IMR-90 (cell line): Measurements from ENCODE around the gene MKNK2. TPM values are rescaled to one million over a fixed set of nuclear protein-coding genes. Genes with fewer than 3 reads are reported as not detected.

ENCODE experiments used
- ATAC-seq: fragments of 200-7000 bp; cut with Tn5 transposase; 2 replicates; pipeline ENCODE4 v1.9.1; 2020; ENCODE audit warnings: low read depth, mild to moderate bottlenecking, moderate library complexity
- BruUV-seq: library from RNA; stranded (reverse); fragments of 400-500 nt; replicated peaks from 2 replicates; lab custom pipeline; 2021; lab: Mats Ljungman, UMichigan
- CTCF ChIA-PET: fragments of 300-600 bp; formaldehyde crosslinking; extraction: SDS; loops from one replicate; lab custom pipeline; 2021; ENCODE audit warnings: antibody characterized with exemption; lab: Yijun Ruan, JAX
- POLR2A ChIA-PET: fragments of 300-600 bp; sonication (Branson Sonifier 250); formaldehyde crosslinking; loops from one replicate; lab custom pipeline; 2022; ENCODE audit warnings: antibody characterized with exemption; ENCODE audit not compliant: unreplicated experiment; lab: Charles Lee
- DNase-seq: peaks from one replicate; pipeline ENCODE4 v3.0.0; 2013
- H2AFZ ChIP-seq: replicated peaks from 2 replicates; pipeline ENCODE3; 2013; ENCODE audit warnings: low read length, mild to moderate bottlenecking; ENCODE audit not compliant: poor library complexity
- H2AK5ac ChIP-seq: 2 replicates; pipeline ENCODE4 v1.6.1; 2013; ENCODE audit warnings: low read depth, low read length, inconsistent platforms
- H2AK9ac ChIP-seq: replicated peaks from 2 replicates; pipeline ENCODE3; 2013; ENCODE audit warnings: mild to moderate bottlenecking, low read depth, low read length, moderate library complexity; ENCODE audit not compliant: poor library complexity
- H2BK120ac ChIP-seq: 2 replicates; pipeline ENCODE4 v1.6.1; 2013; ENCODE audit warnings: low read depth, low read length, inconsistent platforms
- H2BK15ac ChIP-seq: 3 replicates; pipeline ENCODE4 v1.6.1; 2013; ENCODE audit warnings: low read depth, low read length, inconsistent platforms
- H2BK20ac ChIP-seq: 2 replicates; pipeline ENCODE4 v1.6.1; 2013; ENCODE audit warnings: low read depth, mild to moderate bottlenecking, inconsistent platforms, low read length, moderate library complexity
- H2BK5ac ChIP-seq: 2 replicates; pipeline ENCODE4 v1.6.1; 2013; ENCODE audit warnings: mild to moderate bottlenecking, low read depth, low read length, inconsistent platforms; ENCODE audit not compliant: poor library complexity, severe bottlenecking
- H3K14ac ChIP-seq: replicated peaks from 2 replicates; pipeline ENCODE4 v1.6.1; 2013; ENCODE audit warnings: low read depth, low read length, inconsistent platforms
- H3K18ac ChIP-seq: 2 replicates; pipeline ENCODE4 v1.6.1; 2013; ENCODE audit warnings: low read depth, low read length, control low read depth
- H3K23ac ChIP-seq: 2 replicates; pipeline ENCODE4 v1.6.1; 2013; ENCODE audit warnings: low read depth, low read length, inconsistent platforms
- H3K27ac ChIP-seq: 2 replicates; pipeline ENCODE4 v1.5.1; 2013; ENCODE audit warnings: mild to moderate bottlenecking, control low read depth, low read length; ENCODE audit not compliant: insufficient read depth
- H3K27me3 ChIP-seq: 2 replicates; pipeline ENCODE4 v1.6.1; 2013; ENCODE audit warnings: low read length; ENCODE audit not compliant: control insufficient read depth, insufficient read depth
- H3K36me3 ChIP-seq: 2 replicates; pipeline ENCODE4 v1.6.1; 2013; ENCODE audit warnings: low read length, mixed read lengths; ENCODE audit not compliant: control insufficient read depth, insufficient read depth
- H3K4ac ChIP-seq: 2 replicates; pipeline ENCODE4 v1.6.1; 2013; ENCODE audit warnings: low read depth, low read length, inconsistent platforms
- H3K4me1 ChIP-seq: 2 replicates; pipeline ENCODE4 v1.6.1; 2013; ENCODE audit warnings: low read length, mixed read lengths; ENCODE audit not compliant: control insufficient read depth, insufficient read depth
- H3K4me2 ChIP-seq: 2 replicates; pipeline ENCODE4 v1.6.1; 2013; ENCODE audit warnings: low read depth, mild to moderate bottlenecking, control low read depth, low read length, moderate library complexity
- H3K4me3 ChIP-seq: 2 replicates; pipeline ENCODE4 v1.5.1; 2013; ENCODE audit warnings: low read depth, mild to moderate bottlenecking, control low read depth, low read length, moderate library complexity; ENCODE audit not compliant: insufficient read depth
- H3K56ac ChIP-seq: 2 replicates; pipeline ENCODE4 v1.6.1; 2013; ENCODE audit warnings: low read length, inconsistent platforms; ENCODE audit not compliant: insufficient read depth; ENCODE audit errors: extremely low read depth
- H3K79me1 ChIP-seq, 2 experiments: 2 replicates each; pipeline ENCODE4 v1.6.1; 2013; ENCODE audit warnings: low read length in 2 of 2, inconsistent platforms in 1 of 2, low read depth in 1 of 2
- H3K9ac ChIP-seq: 2 replicates; pipeline ENCODE4 v1.6.1; 2013; ENCODE audit warnings: low read depth, low read length, control low read depth
- H3K9me1 ChIP-seq: 2 replicates; pipeline ENCODE4 v1.6.1; 2013; ENCODE audit warnings: low read length, inconsistent platforms; ENCODE audit not compliant: insufficient read depth
- H3K9me3 ChIP-seq: 2 replicates; pipeline ENCODE4 v1.6.1; 2013; ENCODE audit warnings: low read length; ENCODE audit not compliant: control insufficient read depth, insufficient read depth
- H4K20me1 ChIP-seq: 2 replicates; pipeline ENCODE4 v1.6.1; 2013; ENCODE audit warnings: low read length, inconsistent platforms; ENCODE audit not compliant: insufficient read depth
- H4K5ac ChIP-seq: 2 replicates; pipeline ENCODE4 v1.6.1; 2013; ENCODE audit warnings: mild to moderate bottlenecking, low read depth, low read length, control low read depth
- H4K8ac ChIP-seq, 2 experiments: 2 replicates each; pipeline ENCODE4 v1.6.1; 2013; ENCODE audit warnings: low read depth in 2 of 2, low read length in 2 of 2, control low read depth in 1 of 2, inconsistent platforms in 1 of 2
- H4K91ac ChIP-seq: 2 replicates; pipeline ENCODE4 v1.6.1; 2013; ENCODE audit warnings: low read depth, low read length, inconsistent platforms; ENCODE audit not compliant: insufficient read depth
- ELK1 ChIP-seq: fragments of 150-350 bp; IDR thresholded peaks from 2 replicates; pipeline ENCODE4 v1.6.1; 2016; ENCODE audit warnings: low read depth, mild to moderate bottlenecking, low read length, moderate library complexity, borderline replicate concordance
- MAFK ChIP-seq: IDR thresholded peaks from 2 replicates; pipeline ENCODE4 v1.6.1; 2012; ENCODE audit warnings: low read depth, low read length, improper control_type of control experiment
- MXI1 ChIP-seq: IDR thresholded peaks from 2 replicates; pipeline ENCODE4 v1.6.1; 2012; ENCODE audit warnings: low read depth, mild to moderate bottlenecking, low read length, moderate library complexity, borderline replicate concordance
- NFE2L2 ChIP-seq: fragments of 150-350 bp; IDR thresholded peaks from 2 replicates; pipeline ENCODE4 v1.6.1; 2016; ENCODE audit warnings: low read depth, mild to moderate bottlenecking, low read length
- USF2 ChIP-seq: fragments of 150-350 bp; IDR thresholded peaks from 2 replicates; pipeline ENCODE4 v1.6.1; 2017; ENCODE audit warnings: mild to moderate bottlenecking, antibody characterized with exemption, low read length, low read depth
- WGBS, 2 experiments: methylation state at CpG; one replicate each; pipeline versions ENCODE4 v1.1.5 to v1.1.7; 2013; ENCODE audit warnings: missing lambda C conversion rate in 2 of 2; ENCODE audit not compliant: insufficient read length in 1 of 2; ENCODE audit errors: extremely low coverage in 2 of 2; 5-methylcytosine and 5-hydroxymethylcytosine counted together
- dilution Hi-C: fragments of 300-500 bp; cut with HindIII; formaldehyde crosslinking; loops from one replicate; pipeline ENCODE4 v1.14.3; 2018; ENCODE audit warnings: low sequenced_read_pairs; ENCODE audit not compliant: unreplicated experiment
- in situ Hi-C: fragments of 300-500 bp; cut with MboI; formaldehyde crosslinking; loops from 3 replicates; pipeline ENCODE4 v1.14.3; 2019; ENCODE audit warnings: low sequenced_read_pairs, inconsistent platforms, mixed read lengths
- intact Hi-C: fragments of 100-400 bp; cut with micrococcal nuclease; formaldehyde crosslinking; loops from 2 replicates; pipeline ENCODE4 v1.10.0; 2022
- polyA plus RNA-seq, 3 experiments: library from polyadenylated mRNA; depleted of rRNA; stranded (reverse); fragments of >200 nt; gene quantifications; 2 replicates each; pipeline ENCODE4 v1.2.3, GENCODE V29; 2012; ENCODE audit warnings: low replicate concordance in 1 of 3
- total RNA-seq: library from RNA; depleted of rRNA; stranded (reverse); fragments of >200 nt; gene quantifications from 2 replicates; pipeline ENCODE4 v1.2.3, GENCODE V29; 2012

Gene MKNK2
- total and polyA plus RNA-seq, 2 of the 4 experiments (the other 2 are of a cell fraction), result 21.9 to 31.8 TPM

DNA sequence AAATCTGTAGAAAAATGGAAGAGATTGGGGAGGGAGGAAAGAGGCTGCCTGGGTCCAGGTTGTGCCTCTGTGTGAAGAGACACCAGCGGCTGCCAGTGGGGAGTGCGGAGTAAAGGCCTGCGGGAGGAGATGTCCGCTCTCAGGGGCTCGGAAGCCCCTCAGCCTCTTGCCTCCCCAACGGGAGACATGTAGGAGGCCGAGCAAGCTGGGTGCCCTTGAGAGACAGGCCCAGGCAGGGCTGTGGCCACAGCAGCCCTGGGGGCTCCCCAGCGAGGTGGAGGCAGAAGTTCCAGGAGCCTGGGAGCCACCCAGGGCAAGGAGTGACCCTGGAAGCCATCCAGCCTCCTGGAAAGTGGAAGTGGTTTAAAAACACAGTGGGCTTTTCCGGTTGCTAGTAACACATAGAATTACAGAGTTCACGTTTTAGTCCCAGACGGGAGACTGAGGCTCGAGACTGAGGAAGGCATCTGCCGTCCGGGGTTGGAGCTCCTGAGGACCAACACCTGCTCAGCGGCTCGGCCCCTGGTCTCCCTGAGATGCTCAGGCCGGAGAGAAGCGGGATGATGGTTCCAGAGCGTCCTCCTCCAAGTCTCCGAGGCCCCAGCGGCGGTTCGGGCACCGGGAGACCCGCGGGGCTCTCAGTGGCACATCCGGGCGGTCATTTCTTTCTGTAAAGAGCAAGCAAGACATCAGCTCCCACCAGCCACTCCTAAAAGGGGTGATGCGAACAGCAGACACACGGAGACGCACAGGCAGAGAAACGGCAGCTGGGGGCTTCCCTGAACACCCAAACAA lies 21.9 kb upstream of the MKNK2 start:
- H3K9me1 ChIP-seq, result no peaks in the 10 kb centered on the region
- H4K20me1 ChIP-seq, result 0 out of 2 replicates have a peak, but pooled peaks cover 6% of the 10 kb centered on the region
- H2BK120ac ChIP-seq, result no peak overlapping the region
- H3K23ac ChIP-seq, result no peak overlapping the region
- no peak overlapping the region for H2BK5ac ChIP-seq
- no peak overlapping the region for H4K5ac ChIP-seq
- no peak for ATAC-seq
- no peak overlapping the region for H3K56ac ChIP-seq
- no peak overlapping the region for H3K9ac ChIP-seq
- no peak overlapping the region for H3K4me2 ChIP-seq
- intact Hi-C loops, result no loop called here
- no peak overlapping the region for H2BK15ac ChIP-seq
- ChIA-PET POLR2A (no interaction called here), CTCF (no interaction called here)
- WGBS, 2 experiments, result 94% methylated on average over 12 of the region's 32 CpGs; no CpG with 5 or more reads in 1 of the 2 experiments
- H3K79me1 ChIP-seq, result peaks cover under 1 to 7% of the 10 kb centered on the region in 2 experiments; a peak in 2 of 4 replicates
- no peaks in the 10 kb centered on the region for H3K27me3 ChIP-seq
- H3K36me3 ChIP-seq, result peaks cover 50% of the 10 kb centered on the region
- no peak overlapping the region for H3K4ac ChIP-seq
- no peak for DNase-seq
- H3K4me1 ChIP-seq, result no peaks in the 10 kb centered on the region
- TF ChIP-seq MAFK (no peak), USF2 (no peak), ELK1 (no peak), MXI1 (no peak), NFE2L2 (no peak)
- no peak overlapping the region for H2AFZ ChIP-seq
- H2AK9ac ChIP-seq, result no peak overlapping the region
- no peak overlapping the region for H2BK20ac ChIP-seq
- dilution Hi-C loops, result no loop called here
- in situ Hi-C loops, result no loop called here
- no peak overlapping the region for H3K4me3 ChIP-seq
- H4K8ac ChIP-seq, result no peak overlapping the region
- no peaks in the 10 kb centered on the region for H3K9me3 ChIP-seq
- no peak overlapping the region for H2AK5ac ChIP-seq
- no peak overlapping the region for H4K91ac ChIP-seq
- no peak overlapping the region for H3K27ac ChIP-seq
- no peak overlapping the region for H3K14ac ChIP-seq
- no peak overlapping the region for H3K18ac ChIP-seq
- no TSS peak for BruUV-seq
